OCI-LY7 (cell line): ENCODE measurements around the gene AKAP11. TPM values are rescaled to one million over a fixed set of nuclear protein-coding genes. Genes with fewer than 3 reads are reported as not detected.

ENCODE experiments used
- BruUV-seq: library from RNA; stranded (reverse); fragments of 400-500 nt; replicated peaks from 2 replicates; lab custom pipeline; 2021; lab: Mats Ljungman, UMichigan
- CTCF ChIA-PET: fragments of 300-600 bp; sonication (Branson Sonifier 250); formaldehyde crosslinking; loops from one replicate; lab custom pipeline; 2022; ENCODE audit warnings: antibody characterized with exemption; ENCODE audit not compliant: unreplicated experiment; lab: Charles Lee
- POLR2A ChIA-PET: fragments of 300-600 bp; sonication (Branson Sonifier 250); formaldehyde crosslinking; loops from one replicate; lab custom pipeline; 2022; ENCODE audit warnings: antibody characterized with exemption; lab: Charles Lee
- DNase-seq: peaks from one replicate; pipeline ENCODE4 v3.0.0-alpha.2; 2015; ENCODE audit warnings: low spot score
- H2AFZ ChIP-seq: fragments of 200-600 bp; sonication (generic), shearing (Covaris generic); 2 replicates; pipeline ENCODE4 v1.6.1; 2014; ENCODE audit warnings: mild to moderate bottlenecking, antibody characterized with exemption, low read length, moderate library complexity
- H3K27ac ChIP-seq: fragments of 200-600 bp; sonication (generic); 2 replicates; pipeline ENCODE4 v1.5.1; 2014; ENCODE audit warnings: mixed run types, low read depth, mild to moderate bottlenecking, moderate library complexity, low read length, inconsistent platforms; ENCODE audit not compliant: poor library complexity, severe bottlenecking
- H3K36me3 ChIP-seq: fragments of 200-600 bp; sonication (generic); 2 replicates; pipeline ENCODE4 v1.6.1; 2014; ENCODE audit warnings: mild to moderate bottlenecking, antibody characterized with exemption, low read length, moderate library complexity, mixed read lengths; ENCODE audit not compliant: insufficient read depth
- H3K4me1 ChIP-seq: fragments of 200-600 bp; sonication (generic); 2 replicates; pipeline ENCODE4 v1.5.1; 2014; ENCODE audit warnings: mild to moderate bottlenecking, low read length; ENCODE audit not compliant: insufficient read depth, poor library complexity, severe bottlenecking
- H3K4me2 ChIP-seq: fragments of 200-600 bp; sonication (generic); 2 replicates; pipeline ENCODE4 v1.6.1; 2014; ENCODE audit warnings: mild to moderate bottlenecking, low read length
- H3K4me3 ChIP-seq: fragments of 200-600 bp; sonication (generic); 2 replicates; pipeline ENCODE4 v1.5.1; 2014; ENCODE audit warnings: mild to moderate bottlenecking, low read depth, low read length; ENCODE audit not compliant: poor library complexity, severe bottlenecking
- H3K79me2 ChIP-seq: fragments of 200-600 bp; sonication (generic); 2 replicates; pipeline ENCODE4 v1.6.1; 2016; ENCODE audit warnings: low read depth, mild to moderate bottlenecking, low read length, moderate library complexity, mixed read lengths; ENCODE audit not compliant: insufficient read depth
- H3K9me2 ChIP-seq: fragments of 200-600 bp; sonication (generic); 2 replicates; pipeline ENCODE4 v1.6.1; 2016; ENCODE audit warnings: mild to moderate bottlenecking, low read length, mixed read lengths; ENCODE audit not compliant: insufficient read depth
- H3K9me3 ChIP-seq: fragments of 200-600 bp; sonication (generic); 2 replicates; pipeline ENCODE4 v1.6.1; 2014; ENCODE audit warnings: mild to moderate bottlenecking, mixed run types, low read length, mixed read lengths
- H4K20me1 ChIP-seq: fragments of 200-600 bp; sonication (generic); 2 replicates; pipeline ENCODE4 v1.6.1; 2014; ENCODE audit warnings: mild to moderate bottlenecking, antibody characterized with exemption, low read length, moderate library complexity, mixed read lengths; ENCODE audit not compliant: insufficient read depth
- CTCF ChIP-seq: fragments of 200-600 bp; sonication (generic); conservative IDR thresholded peaks from 2 replicates; pipeline ENCODE4 v1.5.1; 2014; ENCODE audit warnings: mild to moderate bottlenecking, antibody characterized with exemption, low read length, moderate library complexity, mixed read lengths
- EZH2phosphoT487 ChIP-seq: fragments of 200-600 bp; sonication (generic); IDR thresholded peaks from 2 replicates; pipeline ENCODE4 v1.6.1; 2018; ENCODE audit warnings: low read depth, borderline replicate concordance, mild to moderate bottlenecking, mixed run types, antibody characterized with exemption, low read length, moderate library complexity, mixed read lengths
- intact Hi-C: fragments of 100-400 bp; cut with micrococcal nuclease; formaldehyde crosslinking; loops from one replicate; pipeline ENCODE4 v1.10.0; 2022; ENCODE audit not compliant: unreplicated experiment
- total RNA-seq, 2 experiments: library from RNA; depleted of rRNA in 1 of 2; stranded (reverse); fragments of >200 nt in 1 of 2; shearing (Covaris generic) in 1 of 2; gene quantifications; 2 replicates each; pipeline ENCODE4 v1.2.3, GENCODE V29; 2014 to 2022

AKAP11 gene
- total RNA-seq, 2 experiments from 2014 or later, result 13.6 to 29.2 TPM

GRCh38 chr13:42229287-42229686, 42.7 kb upstream of the AKAP11 start:
- H3K4me3 ChIP-seq, result no peak overlapping the region
- H3K9me2 ChIP-seq, result no peaks in the 10 kb centered on the region
- CTCF ChIA-PET, result no interaction called here
- no peaks in the 10 kb centered on the region for H3K79me2 ChIP-seq
- POLR2A ChIA-PET, result interaction anchor here (0.6 kb wide), 1 partner anchor 818 kb away, joined by 3 read pairs; no protein-coding TSS in a partner anchor
- 0 out of 2 replicates have a peak, but pooled peaks cover 3% of the 10 kb centered on the region for H3K36me3 ChIP-seq
- H3K9me3 ChIP-seq, result no peaks in the 10 kb centered on the region
- BruUV-seq, result no TSS peak
- H3K4me1 ChIP-seq, result no peaks in the 10 kb centered on the region
- H3K27ac ChIP-seq, result no peak overlapping the region
- TF ChIP-seq EZH2phosphoT487 (no peak), CTCF (no peak)
- H3K4me2 ChIP-seq, result no peak overlapping the region
- no peak overlapping the region for H2AFZ ChIP-seq
- H4K20me1 ChIP-seq, result no peaks in the 10 kb centered on the region
- intact Hi-C loops, result no loop called here
- no peak for DNase-seq

- ChIA-PET CTCF (no interaction called here), POLR2A (interaction anchor here (0.7 to 1.0 kb wide), 3 partner anchors 12 to 335 kb away, joined by 3 to 4 read pairs (median 4); no protein-coding TSS in a partner anchor)
Measured at GRCh38 chr13:42232671-42233070, 39.3 kb upstream of the AKAP11 start.

More at GRCh38 chr13:42232671-42233070, 39.3 kb upstream of the AKAP11 start:
- 0 out of 2 replicates have a peak, but pooled peaks cover 3% of the 10 kb centered on the region for H3K36me3 ChIP-seq
- BruUV-seq, result no TSS peak
- H3K79me2 ChIP-seq, result no peaks in the 10 kb centered on the region
- no peaks in the 10 kb centered on the region for H3K4me1 ChIP-seq
- no peaks in the 10 kb centered on the region for H4K20me1 ChIP-seq
- H3K27ac ChIP-seq, result no peak overlapping the region
- intact Hi-C loops, result no loop called here
- no peaks in the 10 kb centered on the region for H3K9me2 ChIP-seq
- H3K4me2 ChIP-seq, result no peak overlapping the region
- no peak for DNase-seq
- H3K9me3 ChIP-seq, result no peaks in the 10 kb centered on the region
- no peak overlapping the region for H2AFZ ChIP-seq
- TF ChIP-seq EZH2phosphoT487, result no peak
- no peak for TF ChIP-seq CTCF
- no peak overlapping the region for H3K4me3 ChIP-seq
